Measurements from ENCODE around the gene CD14.

GRCh38 chr5:140664359-140665119, 31.6 kb upstream of the CD14 start, which contains the start of gene WDR55:
- TF ChIP-seq POLR2A (IDR thresholded peaks at IDR 0.05; ENCODE audit: low read length) (peak; percentile 94), GATA1 (IDR thresholded peaks at IDR 0.05; ENCODE audit: low read depth, low read length) (no peak)

All from erythroblast (primary cell).